ENCODE data around the gene TOR3A.

Gene TOR3A

DNA sequence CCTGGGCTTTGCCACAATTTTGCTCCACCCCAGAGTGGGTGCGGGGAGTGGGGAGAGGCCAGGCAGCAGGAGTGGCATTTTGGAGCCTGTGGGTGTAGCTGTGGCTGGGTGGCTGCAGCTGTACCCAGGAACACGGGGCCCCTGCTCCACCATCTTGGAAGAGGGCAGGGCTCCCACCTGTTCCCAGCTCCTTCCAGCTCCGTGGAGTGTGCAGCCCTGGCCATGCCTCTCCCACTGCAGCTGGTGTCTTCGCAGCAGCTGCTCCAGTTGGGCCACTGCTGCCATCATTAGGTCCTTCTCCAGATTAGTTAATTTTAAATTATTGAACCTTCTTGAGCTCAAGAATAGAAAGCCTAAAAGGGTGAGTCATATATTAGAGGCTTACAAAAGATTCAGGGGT, 38.6 kb upstream of the TOR3A start:
- H3K27ac ChIP-seq = no peak overlapping the region
- TF ChIP-seq CTCF (conservative IDR thresholded peaks at IDR 0.05) = no peak

- TF ChIP-seq CTCF (conservative IDR thresholded peaks at IDR 0.05) = no peak
- no peak overlapping the region for H3K27ac ChIP-seq
These were observed 38.0 kb upstream of the TOR3A start for GRCh38 chr1:179043907-179044306.

DNA sequence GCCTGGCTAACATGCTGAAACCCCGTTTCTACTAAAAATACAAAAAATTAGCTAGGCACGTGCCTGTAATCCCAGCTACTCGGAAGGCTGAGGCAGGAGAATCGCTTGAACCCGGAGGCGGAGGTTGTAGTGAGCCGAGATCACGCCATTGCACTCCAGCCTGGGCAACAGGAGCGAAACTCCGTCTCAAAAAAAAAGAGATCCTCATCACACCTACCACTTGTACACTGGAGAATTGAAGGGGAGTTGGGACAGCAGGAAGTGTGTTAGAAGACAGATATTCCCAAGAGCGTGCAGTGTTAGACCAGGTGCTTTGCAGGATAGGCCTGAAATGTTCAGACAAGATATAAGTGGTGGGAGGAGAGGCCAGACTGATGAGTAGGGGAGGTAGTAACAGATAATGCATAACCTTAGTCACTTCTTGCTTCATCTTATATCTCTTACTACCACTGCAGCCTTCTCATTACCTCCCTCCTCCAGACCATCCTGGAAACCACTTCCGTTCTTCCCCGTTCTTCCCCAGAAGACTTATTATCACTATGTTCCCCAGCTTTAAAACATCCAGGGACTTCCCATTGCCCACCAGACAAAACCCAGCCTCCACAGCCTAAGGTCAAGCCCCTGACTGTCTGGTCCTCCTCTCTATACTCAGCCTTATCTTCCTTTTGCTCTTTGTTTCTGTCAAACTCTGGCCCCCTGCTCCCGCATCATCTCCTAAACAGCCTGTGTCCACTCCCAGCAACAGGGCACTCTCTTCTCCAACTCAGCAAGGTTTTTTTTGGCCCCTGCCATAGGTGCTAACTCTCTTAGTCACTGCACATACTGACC, 34.8 kb upstream of the TOR3A start:
- no peak overlapping the region for H3K27ac ChIP-seq
- TF ChIP-seq CTCF (conservative IDR thresholded peaks at IDR 0.05) = no peak

GRCh38 chr1:179047636-179047997, 34.3 kb upstream of the TOR3A start:
- H3K27ac ChIP-seq = no peak overlapping the region
- TF ChIP-seq CTCF (conservative IDR thresholded peaks at IDR 0.05) = no peak

- no peak overlapping the region for H3K27ac ChIP-seq
- no peak for TF ChIP-seq CTCF (conservative IDR thresholded peaks at IDR 0.05)
These were observed 33.3 kb upstream of the TOR3A start for GRCh38 chr1:179048339-179049124.

- H3K27ac ChIP-seq = no peak overlapping the region
- TF ChIP-seq CTCF (conservative IDR thresholded peaks at IDR 0.05) = no peak
These were observed 29.1 kb upstream of the TOR3A start for GRCh38 chr1:179052776-179053175.

GRCh38 chr1:179053486-179053885, 28.4 kb upstream of the TOR3A start:
- no peak overlapping the region for H3K27ac ChIP-seq
- TF ChIP-seq CTCF (conservative IDR thresholded peaks at IDR 0.05) = no peak
